NT2/D1 (cell line): ENCODE data around the gene TOP2B.

Experiments
- DNase-seq: peaks from one replicate; pipeline ENCODE4 v3.0.0-alpha.2; 2011; ENCODE audit warnings: low read depth, low spot score
- H3K27me3 ChIP-seq: 2 replicates; pipeline ENCODE4 v1.6.0; 2011; ENCODE audit warnings: mild to moderate bottlenecking; ENCODE audit not compliant: insufficient read length, insufficient read depth
- H3K36me3 ChIP-seq: 2 replicates; pipeline ENCODE4 v1.6.1; 2011; ENCODE audit warnings: mild to moderate bottlenecking, low read length, mixed read lengths; ENCODE audit not compliant: insufficient read depth, insufficient read length
- H3K4me1 ChIP-seq: 2 replicates; pipeline ENCODE4 v1.5.1; 2011; ENCODE audit not compliant: insufficient read depth, insufficient read length
- H3K4me3 ChIP-seq: 2 replicates; pipeline ENCODE4 v1.5.1; 2011; ENCODE audit warnings: low read depth; ENCODE audit not compliant: insufficient read length
- H3K9ac ChIP-seq: 2 replicates; pipeline ENCODE4 v1.6.0; 2011; ENCODE audit warnings: low read depth; ENCODE audit not compliant: insufficient read length
- H3K9me3 ChIP-seq: 2 replicates; pipeline ENCODE4 v1.5.1; 2011; ENCODE audit warnings: mild to moderate bottlenecking, low read length; ENCODE audit not compliant: insufficient read depth
- SUZ12 ChIP-seq: IDR thresholded peaks from 2 replicates; pipeline ENCODE4 v1.6.1; 2011; ENCODE audit not compliant: insufficient read length, insufficient read depth; ENCODE audit errors: extremely low read depth
- YY1 ChIP-seq: IDR thresholded peaks from 2 replicates; pipeline ENCODE4 v1.6.1; 2011; ENCODE audit not compliant: insufficient read length, insufficient read depth
- ZNF274 ChIP-seq: IDR thresholded peaks from 2 replicates; pipeline ENCODE4 v1.6.1; 2011; ENCODE audit warnings: mild to moderate bottlenecking, low read depth, low read length

Gene TOP2B

DNA sequence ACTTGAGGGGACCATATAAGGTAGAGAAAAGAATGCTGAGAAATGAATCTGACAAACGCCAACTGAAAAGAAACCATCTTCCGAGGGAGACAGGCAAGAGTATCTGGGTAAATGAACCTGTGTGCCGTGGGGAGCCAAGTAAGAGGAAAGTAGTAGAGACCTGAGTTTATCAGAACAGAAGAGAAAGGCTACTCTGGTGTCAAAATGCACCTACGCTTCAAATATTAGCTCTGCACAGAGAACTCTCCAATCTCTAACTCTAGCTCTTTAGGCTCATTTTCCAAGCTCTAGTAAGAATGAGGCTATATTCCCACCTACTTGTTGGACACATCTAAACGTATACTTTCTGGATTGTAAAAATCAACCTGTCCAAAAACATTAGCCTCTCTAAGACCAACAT lies 53.5 kb downstream of the TOP2B start:
- no peak for TF ChIP-seq ZNF274
- TF ChIP-seq YY1: no peak
- TF ChIP-seq SUZ12: no peak
- H3K4me3 ChIP-seq: no peak overlapping the region
- H3K4me1 ChIP-seq: no peaks in the 10 kb centered on the region
- no peak overlapping the region for H3K9ac ChIP-seq
- DNase-seq: no peak
- no peaks in the 10 kb centered on the region for H3K9me3 ChIP-seq
- peaks cover 91% of the 10 kb centered on the region for H3K36me3 ChIP-seq
- no peaks in the 10 kb centered on the region for H3K27me3 ChIP-seq

DNA sequence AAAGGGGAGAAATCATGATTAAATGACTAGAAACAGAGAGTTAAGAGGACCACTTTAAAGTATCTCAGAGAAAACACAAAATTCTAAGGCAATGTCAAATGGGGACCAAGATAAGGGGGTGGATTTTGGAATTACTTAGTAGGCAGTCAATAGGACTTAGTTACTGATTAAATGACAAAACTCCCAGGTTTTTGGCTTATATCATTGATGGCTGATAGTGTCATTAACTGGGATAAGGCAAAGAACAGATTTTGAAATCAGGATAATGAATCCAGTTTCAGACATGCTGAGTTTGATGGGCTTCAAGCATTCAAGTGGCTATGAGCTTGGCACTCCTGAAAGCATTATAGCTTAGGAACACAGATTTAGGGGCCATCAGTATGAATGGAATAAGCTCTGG lies 53.9 kb downstream of the TOP2B start:
- no peak overlapping the region for H3K9ac ChIP-seq
- no peaks in the 10 kb centered on the region for H3K27me3 ChIP-seq
- H3K4me3 ChIP-seq: no peak overlapping the region
- DNase-seq: no peak
- H3K4me1 ChIP-seq: no peaks in the 10 kb centered on the region
- H3K9me3 ChIP-seq: no peaks in the 10 kb centered on the region
- peaks cover 89% of the 10 kb centered on the region for H3K36me3 ChIP-seq
- TF ChIP-seq ZNF274: no peak
- no peak for TF ChIP-seq YY1
- TF ChIP-seq SUZ12: no peak

DNA sequence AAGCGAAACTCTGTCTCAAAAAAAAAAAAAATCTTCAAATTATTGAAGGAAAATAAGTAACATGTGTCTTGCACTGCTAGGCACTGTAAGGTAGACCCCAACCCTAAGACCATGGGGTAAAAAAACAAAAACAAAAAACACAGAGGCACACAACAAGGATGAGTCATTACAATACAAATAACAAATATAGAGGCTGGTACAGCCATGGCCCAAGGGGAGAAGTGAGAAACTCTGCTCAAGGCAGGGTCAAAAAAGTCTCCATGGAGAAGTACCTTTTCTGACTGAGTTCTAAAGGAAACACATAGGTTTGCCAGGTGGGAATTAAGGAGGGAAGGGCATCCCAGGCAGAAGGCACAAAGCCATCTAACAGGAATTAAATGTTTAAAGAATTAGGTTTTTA lies 54.5 kb downstream of the TOP2B start:
- peaks cover 90% of the 10 kb centered on the region for H3K36me3 ChIP-seq
- H3K9me3 ChIP-seq: no peaks in the 10 kb centered on the region
- H3K4me1 ChIP-seq: no peaks in the 10 kb centered on the region
- TF ChIP-seq YY1 (no peak), SUZ12 (no peak), ZNF274 (no peak)
- no peak overlapping the region for H3K4me3 ChIP-seq
- no peaks in the 10 kb centered on the region for H3K27me3 ChIP-seq
- no peak overlapping the region for H3K9ac ChIP-seq
- no peak for DNase-seq

DNA sequence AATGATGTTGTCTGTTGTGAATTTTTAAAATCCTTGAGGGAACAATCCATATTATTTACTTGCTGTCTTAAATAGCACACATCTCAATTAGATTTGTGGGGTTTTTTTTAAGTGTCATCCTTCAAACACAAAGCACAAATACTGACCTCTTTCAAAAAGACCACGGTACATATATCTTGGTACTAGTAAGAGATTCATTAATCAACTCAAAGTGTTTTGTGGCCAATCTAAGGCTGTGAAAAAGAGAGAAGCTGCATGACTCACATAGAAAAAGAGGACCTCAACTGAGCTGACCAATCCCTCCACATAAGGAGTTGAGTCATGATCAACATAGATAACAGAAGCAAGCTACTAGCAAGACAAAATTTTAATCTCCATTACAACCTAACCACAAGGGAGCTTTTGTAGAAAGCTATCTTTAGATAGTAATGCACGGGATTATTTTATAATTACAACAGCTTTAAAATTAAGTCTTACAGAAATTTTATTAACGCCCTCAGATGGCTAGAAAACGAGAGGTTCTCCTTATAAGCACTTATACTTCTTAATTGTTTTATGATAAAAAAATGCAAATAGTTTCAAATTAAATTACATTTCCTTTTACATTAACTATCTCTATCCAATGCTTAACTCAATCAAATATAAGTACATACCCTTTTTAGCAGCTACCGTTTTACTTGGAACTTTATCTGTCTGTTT lies 60.5 kb downstream of the TOP2B start:
- Histone ChIP-seq H3K4me3 (no peak overlapping the region), H3K4me1 (no peaks in the 10 kb centered on the region), H3K9me3 (no peaks in the 10 kb centered on the region), H3K36me3 (peaks cover 85% of the 10 kb centered on the region), H3K9ac (no peak overlapping the region), H3K27me3 (no peaks in the 10 kb centered on the region)
- no peak for DNase-seq
- TF ChIP-seq ZNF274 (no peak), SUZ12 (no peak), YY1 (no peak)

DNA sequence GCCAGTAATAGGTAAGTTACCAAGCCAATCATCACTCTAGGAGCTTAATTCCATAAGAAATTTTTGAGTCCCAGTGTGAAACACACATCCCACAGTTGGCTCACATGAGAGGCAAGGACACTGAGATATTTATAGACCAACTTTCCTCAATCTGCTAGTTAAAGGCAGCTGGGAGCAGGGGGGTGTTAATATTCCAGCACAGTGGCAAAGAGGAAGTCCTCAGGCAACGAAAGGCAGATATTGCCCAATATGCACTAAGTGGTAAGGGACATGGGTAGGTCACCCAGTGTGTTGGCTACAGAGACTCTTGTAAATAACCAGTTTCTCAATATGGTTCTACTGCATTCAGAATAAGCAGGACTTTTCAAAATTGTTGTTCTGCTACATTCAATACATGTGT lies 61.0 kb downstream of the TOP2B start:
- no peak overlapping the region for H3K9ac ChIP-seq
- no peaks in the 10 kb centered on the region for H3K9me3 ChIP-seq
- H3K36me3 ChIP-seq: peaks cover 85% of the 10 kb centered on the region
- H3K4me1 ChIP-seq: no peaks in the 10 kb centered on the region
- H3K27me3 ChIP-seq: no peaks in the 10 kb centered on the region
- no peak overlapping the region for H3K4me3 ChIP-seq
- TF ChIP-seq ZNF274: no peak
- TF ChIP-seq YY1: no peak
- TF ChIP-seq SUZ12: no peak
- DNase-seq: no peak

DNA sequence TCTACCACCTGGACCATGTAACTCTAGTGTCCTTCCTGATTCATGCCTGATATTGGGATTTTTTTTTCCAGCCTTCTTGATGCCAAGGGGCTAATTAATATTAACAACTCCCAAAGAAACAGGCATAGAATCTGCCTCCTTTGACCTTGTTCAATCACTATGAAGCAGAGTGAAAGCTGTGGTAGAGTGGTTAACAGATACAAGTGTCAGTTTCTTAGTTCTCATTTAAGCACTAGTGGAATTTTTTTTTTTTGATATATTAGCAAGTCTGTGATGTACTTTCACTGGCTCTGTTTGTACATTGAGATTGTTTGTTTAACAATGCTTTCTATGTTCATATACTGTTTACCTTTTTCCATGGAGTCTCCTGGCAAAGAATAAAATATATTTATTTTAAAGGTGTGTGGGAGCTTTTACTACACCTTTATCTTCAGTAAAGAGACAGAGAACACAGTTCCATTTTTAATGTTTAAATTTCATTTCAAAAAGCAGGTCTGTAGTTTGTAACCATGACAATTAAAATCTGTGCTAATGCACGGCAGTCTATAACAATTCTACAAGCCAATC lies 67.1 kb downstream of the TOP2B start:
- H3K4me3 ChIP-seq: no peak overlapping the region
- H3K27me3 ChIP-seq: no peaks in the 10 kb centered on the region
- H3K4me1 ChIP-seq: no peaks in the 10 kb centered on the region
- H3K9me3 ChIP-seq: no peaks in the 10 kb centered on the region
- H3K36me3 ChIP-seq: peaks cover 53% of the 10 kb centered on the region
- no peak for DNase-seq
- H3K9ac ChIP-seq: no peak overlapping the region
- TF ChIP-seq ZNF274 (no peak), SUZ12 (no peak), YY1 (no peak)

DNA sequence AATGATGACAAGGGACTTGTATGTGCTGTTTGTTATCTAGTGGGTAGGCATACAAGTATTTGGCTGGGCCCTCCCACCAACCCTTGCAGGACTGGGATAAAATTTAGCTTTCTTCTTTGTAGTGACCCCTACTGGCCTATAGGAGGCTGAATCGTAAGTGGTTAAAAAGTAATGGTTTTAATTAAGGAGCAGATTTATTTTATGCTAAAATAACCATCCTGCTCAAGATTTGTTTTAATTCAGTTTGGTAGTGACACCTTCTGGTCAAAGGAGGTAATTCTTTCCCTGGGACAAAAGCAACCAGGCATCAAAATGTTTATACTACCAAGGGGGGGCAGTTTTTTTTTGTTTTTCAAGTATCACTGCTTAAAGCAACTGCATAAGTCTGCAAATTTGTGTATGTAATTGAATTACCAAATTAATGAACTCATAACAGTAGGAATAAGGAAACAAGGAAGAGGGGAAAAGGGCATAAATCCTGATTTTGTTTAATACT lies 70.7 kb downstream of the TOP2B start:
- Histone ChIP-seq H3K9me3 (no peaks in the 10 kb centered on the region), H3K27me3 (no peaks in the 10 kb centered on the region), H3K4me3 (no peak overlapping the region), H3K4me1 (no peaks in the 10 kb centered on the region), H3K9ac (no peak overlapping the region), H3K36me3 (peaks cover 25% of the 10 kb centered on the region)
- no peak for TF ChIP-seq SUZ12
- TF ChIP-seq YY1: no peak
- no peak for TF ChIP-seq ZNF274
- DNase-seq: no peak
